NCI-H345 treated with DMSO at 0.1 percent for 48 hours (cell line): ENCODE results near the gene OXNAD1.

Source experiments
- DNase-seq: peaks from one replicate; lab custom pipeline; 2025; ENCODE audit not compliant: unreplicated experiment; lab: John Stamatoyannopoulos, UW

The OXNAD1 gene

DNA sequence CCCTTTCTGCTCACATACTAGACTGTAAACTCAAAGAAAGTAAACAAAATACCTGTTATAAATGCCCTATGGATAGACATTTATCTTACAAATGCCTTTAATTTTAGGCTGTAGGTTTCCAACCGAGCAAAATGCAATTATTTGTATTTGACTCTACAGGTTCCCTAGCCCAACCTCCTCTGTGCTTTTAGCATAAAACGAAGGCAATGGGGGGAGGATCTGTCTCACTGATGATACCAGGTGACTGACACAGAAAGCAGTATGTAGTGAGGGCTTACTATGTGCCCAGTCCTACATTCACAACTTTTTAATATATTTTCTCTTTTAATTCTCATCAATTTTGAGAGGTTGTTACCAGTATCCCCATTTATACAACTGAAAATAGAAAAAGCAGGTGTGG is 87.4 kb downstream of the OXNAD1 start:
- no peak for DNase-seq

DNA sequence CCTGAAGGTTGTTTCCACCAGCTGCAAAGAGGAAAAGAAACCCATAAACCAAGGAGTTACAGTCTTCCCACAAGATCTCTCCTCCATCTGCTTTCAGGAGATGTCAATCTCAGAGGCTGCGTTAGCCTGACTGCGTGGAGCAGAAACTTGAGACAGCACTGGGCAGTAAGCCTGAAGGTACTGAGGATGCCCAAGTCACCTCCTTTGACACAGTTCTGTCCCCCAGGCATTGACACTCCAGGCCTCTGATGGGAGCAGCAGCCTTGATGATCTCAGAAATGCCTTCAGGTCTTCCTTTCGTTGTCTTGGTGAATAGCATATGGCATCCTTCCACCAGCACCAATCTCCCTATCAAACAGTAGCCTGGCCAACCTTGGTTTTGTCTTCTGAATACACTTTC is 89.3 kb downstream of the OXNAD1 start:
- no peak for DNase-seq
